HepG2 (cell line): ENCODE data around the gene TUBB4A. TPM values are rescaled to one million over a fixed set of nuclear protein-coding genes. Genes with fewer than 3 reads are reported as not detected.

Experiments used
- ATAC-seq: fragments of 200-7000 bp; cut with Tn5 transposase; 3 replicates; pipeline ENCODE4 v1.9.1; 2020; ENCODE audit warnings: mild to moderate bottlenecking, moderate library complexity
- BruUV-seq: library from RNA; stranded (reverse); fragments of 400-500 nt; replicated peaks from 2 replicates; lab custom pipeline; 2021; lab: Mats Ljungman, UMichigan
- CTCF ChIA-PET: fragments of 300-600 bp; formaldehyde crosslinking; extraction: SDS; loops from one replicate; lab custom pipeline; 2021; ENCODE audit warnings: low total read pairs, inconsistent platforms, low intra/inter-chr PET ratio; lab: Yijun Ruan, JAX
- POLR2A ChIA-PET: fragments of 350-600 bp; sonication (Branson Sonifier 250); formaldehyde crosslinking; loops from one replicate; lab custom pipeline; 2020; ENCODE audit warnings: antibody characterized with exemption, inconsistent platforms; lab: Yijun Ruan, JAX
- DNase-seq: peaks from one replicate; pipeline ENCODE4 v3.0.0-alpha.2; 2015; ENCODE audit warnings: low spot score
- FAIRE-seq: peaks from 3 replicates; lab custom pipeline; 2011; peaks lifted over from hg19 to GRCh38; lab: Jason Lieb, UNC
- H2AFZ ChIP-seq: one replicate; pipeline ENCODE4 v1.6.1; 2011; ENCODE audit warnings: low read length, inconsistent platforms
- H3K27ac ChIP-seq: fragments of 300-600 bp; 3 replicates; pipeline ENCODE4 v1.8.0; 2011; ENCODE audit warnings: mixed run types, mild to moderate bottlenecking, mixed read lengths, low read length, inconsistent platforms; ENCODE audit not compliant: insufficient read depth; ENCODE audit errors: extremely low read length
- H3K27me3 ChIP-seq, 2 experiments: fragments of 200-600 bp in 1 of 2; 2 replicates in 1 of 2; 3 replicates in 1 of 2; pipeline versions ENCODE4 v1.6.0 to v1.8.0; 2011; ENCODE audit warnings: low read length in 2 of 2, mild to moderate bottlenecking in 2 of 2, moderate library complexity in 2 of 2, inconsistent platforms in 1 of 2; ENCODE audit not compliant: insufficient read depth in 2 of 2, control insufficient read depth in 1 of 2
- H3K36me3 ChIP-seq, 2 experiments: fragments of 200-600 bp in 1 of 2; replicated peaks in 1 of 2; 2 replicates in 1 of 2; 3 replicates in 1 of 2; pipeline versions ENCODE4 v1.5.1 to v1.8.0; 2011; ENCODE audit warnings: low read length in 2 of 2, inconsistent platforms in 1 of 2; ENCODE audit not compliant: insufficient read depth in 2 of 2, control insufficient read depth in 1 of 2
- H3K4me1 ChIP-seq: 2 replicates; pipeline ENCODE4 v1.5.1; 2012; ENCODE audit warnings: low read length, inconsistent platforms; ENCODE audit not compliant: insufficient read depth
- H3K4me2 ChIP-seq: 2 replicates; pipeline ENCODE4 v1.6.0; 2011; ENCODE audit warnings: low read depth, low read length, inconsistent platforms
- H3K4me3 ChIP-seq, 3 experiments: fragments of 200-600 bp in 1 of 3; sonication (generic), shearing (Covaris generic) in 1 of 3; replicated peaks in 1 of 3; 2 replicates each; pipeline ENCODE4 v1.5.1; 2011 to 2016; ENCODE audit warnings: low read length in 3 of 3, inconsistent platforms in 2 of 3, low read depth in 2 of 3, mild to moderate bottlenecking in 2 of 3, control low read depth in 1 of 3, mixed read lengths in 1 of 3; ENCODE audit not compliant: insufficient read depth in 1 of 3
- H3K79me2 ChIP-seq: one replicate; pipeline ENCODE4 v1.6.1; 2011; ENCODE audit warnings: low read length, inconsistent platforms; ENCODE audit not compliant: insufficient read depth
- H3K9ac ChIP-seq: 2 replicates; pipeline ENCODE4 v1.6.0; 2011; ENCODE audit warnings: mild to moderate bottlenecking, low read depth, low read length, inconsistent platforms; ENCODE audit not compliant: insufficient read depth
- H3K9me3 ChIP-seq: 2 replicates; pipeline ENCODE4 v1.5.1; 2012; ENCODE audit warnings: mild to moderate bottlenecking, low read length
- H4K20me1 ChIP-seq: 2 replicates; pipeline ENCODE4 v1.6.0; 2011; ENCODE audit warnings: inconsistent platforms, mild to moderate bottlenecking, low read length, moderate library complexity; ENCODE audit not compliant: insufficient read depth
- FOXA3 ChIP-seq: IDR thresholded peaks from 2 replicates; pipeline ENCODE4 v1.6.1; 2016; ENCODE audit warnings: missing genetic modification reagents, missing compliant biosample characterization
- NCOA1 ChIP-seq: sonication (generic); formaldehyde crosslinking; IDR thresholded peaks from 2 replicates; pipeline ENCODE4 v1.9.0; 2021; ENCODE audit warnings: missing genetic modification reagents
- NFE2L1 ChIP-seq: sonication (generic); formaldehyde crosslinking; IDR thresholded peaks from 2 replicates; pipeline ENCODE4 v1.4.0; 2020; ENCODE audit warnings: missing genetic modification reagents, mild to moderate bottlenecking, borderline replicate concordance
- NFYC ChIP-seq: IDR thresholded peaks from 2 replicates; pipeline ENCODE4 v1.6.1; 2016; ENCODE audit warnings: missing genetic modification reagents, missing compliant biosample characterization
- RBM22 ChIP-seq: fragments of 200-400 bp; formaldehyde crosslinking; optimal IDR thresholded peaks from 2 replicates; pipeline ENCODE3; 2017; ENCODE audit warnings: mild to moderate bottlenecking, low read length, moderate library complexity
- REL ChIP-seq: sonication (generic); formaldehyde crosslinking; conservative IDR thresholded peaks from 2 replicates; pipeline ENCODE4 v1.8.0; 2022; ENCODE audit warnings: mild to moderate bottlenecking, missing genetic modification reagents, moderate library complexity
- RFX5 ChIP-seq: IDR thresholded peaks from 2 replicates; pipeline ENCODE4 v1.6.1; 2011; ENCODE audit warnings: low read depth, low read length, improper control_type of control experiment
- TBX3 ChIP-seq: fragments of 450-650 bp; IDR thresholded peaks from 2 replicates; pipeline ENCODE4 v1.6.1; 2017; ENCODE audit warnings: antibody characterized with exemption, mild to moderate bottlenecking, inconsistent platforms, borderline replicate concordance
- ZNF383 ChIP-seq: sonication (generic); formaldehyde crosslinking; IDR thresholded peaks from 2 replicates; pipeline ENCODE4 v1.4.0; 2020; ENCODE audit warnings: missing genetic modification reagents, mild to moderate bottlenecking, borderline replicate concordance
- ZSCAN29 ChIP-seq: sonication (generic); formaldehyde crosslinking; conservative IDR thresholded peaks from 2 replicates; pipeline ENCODE4 v1.4.0; 2020; ENCODE audit warnings: mild to moderate bottlenecking, missing genetic modification reagents
- WGBS: methylation state at CpG from one replicate; pipeline ENCODE4 v1.1.6; 2017; ENCODE audit warnings: low lambda C conversion rate; 5-methylcytosine and 5-hydroxymethylcytosine counted together
- in situ Hi-C: cut with HindIII; loops from 2 replicates; pipeline ENCODE4 v1.10.0; 2017; ENCODE audit warnings: low pct_unique_long_range_greater_than_20kb; ENCODE audit not compliant: extremely low pct_ligation_motif_present
- intact Hi-C: fragments of 100-400 bp; cut with micrococcal nuclease; formaldehyde crosslinking; loops from one replicate; pipeline ENCODE4 v1.10.0; 2022; ENCODE audit not compliant: unreplicated experiment
- polyA plus RNA-seq, 8 experiments: library from polyadenylated mRNA; depleted of rRNA in 3 of 8; stranded (reverse) in 7 of 8; unstranded in 1 of 8; fragments of >200 nt; fragmentation: Illumina TruSeq in 4 of 8; extraction: Trizol in 4 of 8; gene quantifications; 2 replicates each; pipeline versions ENCODE4 v1.2.1 to v1.2.3, GENCODE V29; 2011 to 2016; ENCODE audit warnings: low read depth in 4 of 8, missing spikeins in 1 of 8, mixed read lengths in 1 of 8; ENCODE audit not compliant: insufficient read depth in 1 of 8
- total RNA-seq, 5 experiments: library from RNA; depleted of rRNA; stranded (reverse); fragments of >200 nt; fragmentation: Illumina TruSeq; extraction: Trizol; gene quantifications; 2 replicates each; pipeline ENCODE4 v1.2.3, GENCODE V29; 2016; ENCODE audit warnings: low read depth in 1 of 5
- TF ChIP-seq, protein P1 (sequence below): sonication (generic); formaldehyde crosslinking; IDR thresholded peaks from 2 replicates; pipeline ENCODE4 v1.5.1; 2020; ENCODE audit warnings: mild to moderate bottlenecking, missing genetic modification reagents, moderate library complexity
- TF ChIP-seq, protein P2 (sequence below): sonication (generic); formaldehyde crosslinking; IDR thresholded peaks from 2 replicates; pipeline ENCODE4 v1.4.0; 2020; ENCODE audit warnings: missing genetic modification reagents
- TF ChIP-seq, protein P3 (sequence below): sonication (generic); formaldehyde crosslinking; IDR thresholded peaks from 2 replicates; pipeline ENCODE4 v1.5.1; 2020; ENCODE audit warnings: missing genetic modification reagents, mild to moderate bottlenecking, borderline replicate concordance
- TF ChIP-seq, protein P4 (sequence below): sonication (generic); formaldehyde crosslinking; IDR thresholded peaks from 2 replicates; pipeline ENCODE4 v1.9.0; 2022; ENCODE audit warnings: low read depth, missing genetic modification reagents
- TF ChIP-seq, protein P5 (sequence below): sonication (generic); formaldehyde crosslinking; IDR thresholded peaks from 2 replicates; pipeline ENCODE4 v1.8.0; 2022; ENCODE audit warnings: mild to moderate bottlenecking, missing genetic modification reagents, moderate library complexity

TUBB4A gene
- total and polyA plus RNA-seq, 2 of the 13 experiments (the other 11 are each of a cell fraction or from before 2014, with no cell fraction given) = not detected

DNA sequence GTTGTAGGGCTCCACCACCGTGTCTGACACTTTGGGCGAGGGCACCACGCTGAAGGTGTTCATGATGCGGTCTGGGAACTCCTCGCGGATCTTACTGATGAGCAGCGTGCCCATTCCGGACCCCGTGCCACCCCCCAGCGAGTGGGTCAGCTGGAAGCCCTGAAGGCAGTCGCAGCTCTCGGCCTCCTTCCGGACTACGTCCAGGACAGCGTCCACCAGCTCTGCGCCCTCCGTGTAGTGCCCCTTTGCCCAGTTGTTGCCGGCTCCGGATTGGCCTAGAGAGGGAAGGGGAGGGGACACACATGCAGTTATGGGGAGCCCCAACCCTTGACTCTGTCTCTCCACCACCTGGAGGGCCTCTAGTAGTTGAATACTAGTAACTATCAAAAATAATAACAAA is 6.2 kb downstream of the TUBB4A start (continued):
- TF ChIP-seq NFE2L1 (CRISPR knock-in tag) (no peak), REL (no peak)
- TF ChIP-seq, protein P1, sequence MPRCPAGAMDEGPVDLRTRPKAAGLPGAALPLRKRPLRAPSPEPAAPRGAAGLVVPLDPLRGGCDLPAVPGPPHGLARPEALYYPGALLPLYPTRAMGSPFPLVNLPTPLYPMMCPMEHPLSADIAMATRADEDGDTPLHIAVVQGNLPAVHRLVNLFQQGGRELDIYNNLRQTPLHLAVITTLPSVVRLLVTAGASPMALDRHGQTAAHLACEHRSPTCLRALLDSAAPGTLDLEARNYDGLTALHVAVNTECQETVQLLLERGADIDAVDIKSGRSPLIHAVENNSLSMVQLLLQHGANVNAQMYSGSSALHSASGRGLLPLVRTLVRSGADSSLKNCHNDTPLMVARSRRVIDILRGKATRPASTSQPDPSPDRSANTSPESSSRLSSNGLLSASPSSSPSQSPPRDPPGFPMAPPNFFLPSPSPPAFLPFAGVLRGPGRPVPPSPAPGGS (CRISPR knock-in tag) = no peak
- TF ChIP-seq, protein P2, sequence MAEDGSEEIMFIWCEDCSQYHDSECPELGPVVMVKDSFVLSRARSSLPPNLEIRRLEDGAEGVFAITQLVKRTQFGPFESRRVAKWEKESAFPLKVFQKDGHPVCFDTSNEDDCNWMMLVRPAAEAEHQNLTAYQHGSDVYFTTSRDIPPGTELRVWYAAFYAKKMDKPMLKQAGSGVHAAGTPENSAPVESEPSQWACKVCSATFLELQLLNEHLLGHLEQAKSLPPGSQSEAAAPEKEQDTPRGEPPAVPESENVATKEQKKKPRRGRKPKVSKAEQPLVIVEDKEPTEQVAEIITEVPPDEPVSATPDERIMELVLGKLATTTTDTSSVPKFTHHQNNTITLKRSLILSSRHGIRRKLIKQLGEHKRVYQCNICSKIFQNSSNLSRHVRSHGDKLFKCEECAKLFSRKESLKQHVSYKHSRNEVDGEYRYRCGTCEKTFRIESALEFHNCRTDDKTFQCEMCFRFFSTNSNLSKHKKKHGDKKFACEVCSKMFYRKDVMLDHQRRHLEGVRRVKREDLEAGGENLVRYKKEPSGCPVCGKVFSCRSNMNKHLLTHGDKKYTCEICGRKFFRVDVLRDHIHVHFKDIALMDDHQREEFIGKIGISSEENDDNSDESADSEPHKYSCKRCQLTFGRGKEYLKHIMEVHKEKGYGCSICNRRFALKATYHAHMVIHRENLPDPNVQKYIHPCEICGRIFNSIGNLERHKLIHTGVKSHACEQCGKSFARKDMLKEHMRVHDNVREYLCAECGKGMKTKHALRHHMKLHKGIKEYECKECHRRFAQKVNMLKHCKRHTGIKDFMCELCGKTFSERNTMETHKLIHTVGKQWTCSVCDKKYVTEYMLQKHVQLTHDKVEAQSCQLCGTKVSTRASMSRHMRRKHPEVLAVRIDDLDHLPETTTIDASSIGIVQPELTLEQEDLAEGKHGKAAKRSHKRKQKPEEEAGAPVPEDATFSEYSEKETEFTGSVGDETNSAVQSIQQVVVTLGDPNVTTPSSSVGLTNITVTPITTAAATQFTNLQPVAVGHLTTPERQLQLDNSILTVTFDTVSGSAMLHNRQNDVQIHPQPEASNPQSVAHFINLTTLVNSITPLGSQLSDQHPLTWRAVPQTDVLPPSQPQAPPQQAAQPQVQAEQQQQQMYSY (CRISPR knock-in tag) = no peak
- TF ChIP-seq, protein P3, sequence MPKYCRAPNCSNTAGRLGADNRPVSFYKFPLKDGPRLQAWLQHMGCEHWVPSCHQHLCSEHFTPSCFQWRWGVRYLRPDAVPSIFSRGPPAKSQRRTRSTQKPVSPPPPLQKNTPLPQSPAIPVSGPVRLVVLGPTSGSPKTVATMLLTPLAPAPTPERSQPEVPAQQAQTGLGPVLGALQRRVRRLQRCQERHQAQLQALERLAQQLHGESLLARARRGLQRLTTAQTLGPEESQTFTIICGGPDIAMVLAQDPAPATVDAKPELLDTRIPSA = no peak

DNA sequence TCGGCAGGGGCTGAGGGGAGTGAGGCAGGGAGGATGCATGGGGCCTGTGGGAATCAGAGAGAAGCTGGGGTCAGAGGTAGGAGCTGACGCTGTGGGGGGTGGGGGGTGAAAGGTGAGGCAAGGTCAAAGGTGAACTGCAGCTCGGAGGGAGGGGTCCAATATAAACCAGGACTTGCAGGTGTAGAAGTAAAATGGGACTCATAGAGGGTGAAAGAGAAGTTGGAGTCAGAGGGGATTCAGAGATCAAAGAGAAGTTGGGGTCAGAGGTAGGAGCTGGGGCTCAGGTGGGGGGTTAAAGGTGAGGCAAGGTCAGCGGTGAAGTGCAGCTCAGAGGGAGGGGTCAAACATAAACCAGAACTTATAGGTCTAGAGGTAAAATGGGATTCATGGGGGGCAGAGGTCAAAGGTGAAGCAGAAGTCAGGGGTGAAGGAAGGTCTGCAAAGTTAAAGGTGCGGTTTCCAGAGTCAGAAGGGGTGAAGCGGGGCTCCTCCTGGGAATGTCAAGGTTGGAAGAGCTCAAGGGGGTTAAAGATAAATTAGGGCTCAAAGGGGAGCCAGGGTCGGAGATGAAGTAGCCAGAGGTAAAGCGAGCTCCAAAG is 7.6 kb downstream of the TUBB4A start:
- WGBS = 31% methylated on average over 8 of the region's 8 CpGs
- no TSS peak for BruUV-seq
- Histone ChIP-seq H3K4me3 (no peak overlapping the region), H4K20me1 (no peaks in the 10 kb centered on the region), H3K9me3 (no peaks in the 10 kb centered on the region), H3K9ac (no peak overlapping the region), H3K27ac (no peak overlapping the region), H3K36me3 (no peaks in the 10 kb centered on the region), H3K4me1 (no peaks in the 10 kb centered on the region), H2AFZ (no peak overlapping the region), H3K4me2 (no peak overlapping the region), H3K79me2 (no peaks in the 10 kb centered on the region), H3K27me3 (peaks cover 0 to 4% of the 10 kb centered on the region in 2 experiments; a peak in 2 of 5 replicates)
- in situ Hi-C loops (no loop called here), intact Hi-C loops (no loop called here)
- ChIA-PET CTCF (no interaction called here), POLR2A (no interaction called here)
- DNase-seq (no peak), FAIRE-seq (no peak), ATAC-seq (no peak)
- TF ChIP-seq, protein P4, sequence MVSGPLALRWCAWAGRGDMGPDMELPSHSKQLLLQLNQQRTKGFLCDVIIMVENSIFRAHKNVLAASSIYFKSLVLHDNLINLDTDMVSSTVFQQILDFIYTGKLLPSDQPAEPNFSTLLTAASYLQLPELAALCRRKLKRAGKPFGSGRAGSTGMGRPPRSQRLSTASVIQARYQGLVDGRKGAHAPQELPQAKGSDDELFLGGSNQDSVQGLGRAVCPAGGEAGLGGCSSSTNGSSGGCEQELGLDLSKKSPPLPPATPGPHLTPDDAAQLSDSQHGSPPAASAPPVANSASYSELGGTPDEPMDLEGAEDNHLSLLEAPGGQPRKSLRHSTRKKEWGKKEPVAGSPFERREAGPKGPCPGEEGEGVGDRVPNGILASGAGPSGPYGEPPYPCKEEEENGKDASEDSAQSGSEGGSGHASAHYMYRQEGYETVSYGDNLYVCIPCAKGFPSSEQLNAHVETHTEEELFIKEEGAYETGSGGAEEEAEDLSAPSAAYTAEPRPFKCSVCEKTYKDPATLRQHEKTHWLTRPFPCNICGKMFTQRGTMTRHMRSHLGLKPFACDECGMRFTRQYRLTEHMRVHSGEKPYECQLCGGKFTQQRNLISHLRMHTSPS (CRISPR knock-in tag) = no peak
- TF ChIP-seq RBM22 (no peak), ZSCAN29 (CRISPR knock-in tag) (no peak), NFYC (CRISPR knock-in tag) (no peak), TBX3 (no peak), RFX5 (no peak), ZNF383 (CRISPR knock-in tag) (no peak), FOXA3 (CRISPR knock-in tag) (no peak), NCOA1 (CRISPR knock-in tag) (no peak)
- TF ChIP-seq, protein P5, sequence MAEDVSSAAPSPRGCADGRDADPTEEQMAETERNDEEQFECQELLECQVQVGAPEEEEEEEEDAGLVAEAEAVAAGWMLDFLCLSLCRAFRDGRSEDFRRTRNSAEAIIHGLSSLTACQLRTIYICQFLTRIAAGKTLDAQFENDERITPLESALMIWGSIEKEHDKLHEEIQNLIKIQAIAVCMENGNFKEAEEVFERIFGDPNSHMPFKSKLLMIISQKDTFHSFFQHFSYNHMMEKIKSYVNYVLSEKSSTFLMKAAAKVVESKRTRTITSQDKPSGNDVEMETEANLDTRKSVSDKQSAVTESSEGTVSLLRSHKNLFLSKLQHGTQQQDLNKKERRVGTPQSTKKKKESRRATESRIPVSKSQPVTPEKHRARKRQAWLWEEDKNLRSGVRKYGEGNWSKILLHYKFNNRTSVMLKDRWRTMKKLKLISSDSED (CRISPR knock-in tag) = no peak
